GM18951 (cell line): Measurements from ENCODE around the gene PI4K2B.
"Not testable (repeated sequence)": the region's sequence is repeated elsewhere in the genome, so short reads cannot be mapped to it uniquely, and the experiment has no call there.

Experiments used
- POLR2A ChIP-seq: IDR thresholded peaks from 4 replicates; pipeline ENCODE4 v1.6.1; 2011; ENCODE audit warnings: mild to moderate bottlenecking; ENCODE audit not compliant: insufficient read length, insufficient read depth; ENCODE audit errors: extremely low read depth
- in situ Hi-C: fragments of 300-500 bp; cut with MboI; formaldehyde crosslinking; loops from one replicate; pipeline ENCODE4 v1.12.0; 2022; ENCODE audit warnings: low sequenced_read_pairs, mixed read lengths, inconsistent platforms; ENCODE audit not compliant: unreplicated experiment

The PI4K2B gene

GRCh38 chr4:25234390-25235370, 847 bp downstream of the PI4K2B start:
- in situ Hi-C loops, result no loop called here
- TF ChIP-seq POLR2A, result peak; percentile 27

GRCh38 chr4:25235401-25235800, 1.6 kb downstream of the PI4K2B start:
- no peak for TF ChIP-seq POLR2A
- in situ Hi-C loops, result no loop called here

DNA sequence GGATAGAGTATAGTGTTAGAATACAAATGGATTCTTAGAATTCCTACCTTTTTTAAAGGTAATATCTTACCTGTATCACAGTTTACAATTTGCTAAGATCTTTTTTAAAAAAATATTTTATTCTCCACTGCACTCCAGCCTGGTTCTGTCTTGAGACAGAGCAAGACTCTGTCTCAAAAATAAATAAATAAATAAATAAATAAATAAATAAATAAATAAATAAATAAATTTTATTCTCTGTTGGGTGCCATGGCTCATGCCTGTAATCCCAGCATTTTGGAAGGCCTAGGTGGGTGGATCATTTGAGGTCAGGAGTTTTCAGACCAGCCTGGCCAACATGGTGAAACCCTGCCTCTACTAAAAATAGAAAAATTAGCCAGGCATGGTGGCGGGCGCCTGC, 2.2 kb downstream of the PI4K2B start:
- in situ Hi-C loops, result not testable (repeated sequence)

DNA sequence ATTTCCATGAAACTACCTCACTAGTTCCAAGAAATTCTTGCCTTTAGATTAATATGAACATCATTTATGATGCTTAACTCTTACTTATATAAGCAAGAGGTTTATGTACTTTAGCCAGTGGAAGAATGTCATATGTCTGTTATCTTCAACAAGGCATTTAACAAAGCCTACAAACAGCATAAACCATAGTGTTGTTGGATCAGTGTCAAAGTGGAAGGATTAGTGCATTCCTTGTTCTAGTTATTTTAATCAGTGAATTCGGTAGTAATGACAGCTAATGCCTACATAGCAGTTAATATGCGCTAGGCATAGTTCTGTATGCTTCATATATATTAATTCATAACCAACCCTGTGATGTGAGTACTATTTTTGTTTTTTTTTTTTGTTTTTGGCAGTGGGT, 3.1 kb downstream of the PI4K2B start:
- in situ Hi-C loops, result no loop called here
- no peak for TF ChIP-seq POLR2A

DNA sequence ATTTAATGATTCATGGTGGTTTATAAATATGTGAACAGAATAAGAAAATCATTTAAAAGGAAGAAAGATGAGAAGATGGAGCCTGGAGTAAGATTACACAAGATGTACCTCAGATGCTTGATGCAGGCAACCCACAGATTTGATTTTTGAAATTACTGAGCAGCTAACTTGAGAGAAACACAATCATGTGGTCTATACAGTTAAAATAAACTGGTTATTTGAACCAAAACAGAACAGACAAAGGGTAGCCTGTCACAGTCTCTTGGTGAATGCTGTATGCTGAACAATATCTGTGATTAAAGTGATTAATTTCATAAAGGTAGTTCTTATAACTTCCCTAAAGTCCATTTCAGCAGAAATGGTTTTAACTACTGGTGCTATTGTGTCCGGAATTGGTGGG, 4.2 kb downstream of the PI4K2B start:
- in situ Hi-C loops, result no loop called here

GRCh38 chr4:25239528-25239927, 5.7 kb downstream of the PI4K2B start:
- in situ Hi-C loops, result not testable (repeated sequence)

More for the DNA sequence above, 4.2 kb downstream of the PI4K2B start:
- TF ChIP-seq POLR2A, result no peak

DNA sequence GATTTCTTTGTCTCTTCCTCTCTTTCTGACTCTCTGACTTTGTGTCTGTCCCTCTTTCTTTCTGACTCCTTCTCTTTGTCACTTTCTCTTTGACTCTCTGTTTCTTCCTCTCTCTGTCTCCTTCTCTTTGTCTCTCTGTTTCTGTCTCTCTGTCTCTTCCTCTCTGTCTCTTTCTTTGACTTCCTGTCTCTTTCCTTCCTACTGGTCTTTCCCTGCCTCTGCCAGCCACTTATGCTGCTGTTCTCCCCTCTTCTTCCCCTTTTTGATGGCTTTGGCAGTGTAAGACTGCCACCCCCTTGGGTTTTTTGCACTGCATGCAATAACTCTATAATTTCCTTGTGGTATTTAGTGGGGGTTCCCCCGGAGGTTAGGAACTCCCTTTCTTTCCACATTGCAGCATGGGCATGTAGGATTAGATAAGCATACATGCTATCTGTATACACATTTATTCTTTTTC, 6.9 kb downstream of the PI4K2B start:
- in situ Hi-C loops, result not testable (repeated sequence)

- in situ Hi-C loops, result not testable (repeated sequence)
Measured at GRCh38 chr4:25242195-25242594, 8.4 kb downstream of the PI4K2B start.

DNA sequence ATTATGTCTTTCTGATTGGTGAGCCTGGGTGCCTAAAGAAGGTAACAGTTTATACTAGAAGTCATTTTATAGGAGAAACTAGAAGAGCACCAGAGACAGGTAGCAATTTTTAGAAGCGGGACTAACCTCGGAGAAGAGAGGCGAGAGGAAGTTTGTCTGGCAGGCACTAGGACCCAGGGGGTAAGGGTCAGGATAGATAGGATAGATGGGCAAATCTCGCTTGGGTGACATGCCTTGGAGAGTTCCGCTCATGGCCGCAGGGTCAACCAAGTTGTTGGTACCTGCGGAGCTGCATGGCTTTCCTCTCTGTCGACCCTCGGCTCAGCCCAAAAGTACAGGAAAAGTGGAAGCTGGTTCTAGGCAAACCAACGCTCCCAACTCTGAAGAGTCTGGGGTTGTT, 11.3 kb downstream of the PI4K2B start:
- in situ Hi-C loops, result no loop called here
- no peak for TF ChIP-seq POLR2A

DNA sequence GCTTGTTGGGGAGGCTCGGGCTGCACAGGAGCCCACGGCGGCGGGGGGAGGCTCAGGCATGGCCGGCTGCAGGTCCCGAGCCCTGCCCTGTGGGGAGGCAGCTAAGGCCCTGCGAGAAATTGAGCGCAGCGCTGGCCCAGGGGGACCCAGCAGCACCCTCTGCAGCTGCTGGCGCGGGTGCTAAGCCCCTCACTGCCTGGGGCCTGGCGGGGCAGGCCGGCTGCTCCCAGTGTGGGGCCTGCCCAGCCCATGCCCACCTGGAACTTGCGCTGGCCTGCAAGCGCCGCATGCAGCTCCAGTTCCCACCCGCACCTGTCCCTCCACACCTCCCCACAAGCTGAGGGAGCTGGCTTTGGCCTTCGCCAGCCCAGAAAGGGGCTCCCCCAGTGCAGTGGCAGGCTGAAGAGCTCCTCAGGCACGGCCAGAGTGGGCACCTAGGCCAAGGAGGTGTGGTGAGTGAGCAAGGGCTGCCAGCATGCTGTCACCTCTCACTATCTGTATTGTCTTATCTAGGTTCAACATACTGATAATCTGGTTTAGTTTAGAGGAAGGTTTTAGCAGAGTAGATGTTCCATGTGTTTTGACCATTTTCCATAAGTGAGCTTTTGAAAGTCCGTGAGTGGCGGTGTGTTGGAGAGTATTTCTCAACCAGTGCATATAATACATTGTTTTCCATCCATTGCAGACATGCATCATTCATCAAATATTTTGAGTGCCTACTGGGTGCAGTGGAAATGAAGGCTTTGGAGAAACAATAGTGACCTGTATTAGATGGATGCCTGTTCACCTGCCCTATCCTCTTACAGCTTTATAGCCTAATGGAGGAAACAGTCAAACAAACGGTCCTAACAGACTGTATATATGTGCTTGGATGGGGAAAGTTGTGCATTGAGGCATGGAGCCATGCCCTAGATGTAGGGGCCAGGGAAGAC, 13.1 kb downstream of the PI4K2B start:
- in situ Hi-C loops, result no loop called here
- TF ChIP-seq POLR2A, result no peak

GRCh38 chr4:25248875-25249274, 15.0 kb downstream of the PI4K2B start:
- in situ Hi-C loops, result not testable (repeated sequence)

GRCh38 chr4:25249494-25249893, 15.7 kb downstream of the PI4K2B start:
- in situ Hi-C loops, result not testable (repeated sequence)

- in situ Hi-C loops, result no loop called here
- no peak for TF ChIP-seq POLR2A
Measured at GRCh38 chr4:25252230-25253070, 18.6 kb downstream of the PI4K2B start.
